GM12878 (cell line): Measurements from ENCODE around the gene STPG3. TPM values are rescaled to one million over a fixed set of nuclear protein-coding genes. Genes with fewer than 3 reads are reported as not detected.

Experiments
- ATAC-seq: fragments of 200-7000 bp; cut with Tn5 transposase; 3 replicates; pipeline ENCODE4 v1.9.1; 2020; ENCODE audit warnings: mild to moderate bottlenecking, moderate library complexity
- BruUV-seq: library from RNA; stranded (reverse); fragments of 400-500 nt; replicated peaks from 2 replicates; lab custom pipeline; 2021; lab: Mats Ljungman, UMichigan
- CTCF ChIA-PET: fragments of 300-600 bp; sonication (Branson Sonifier 250); formaldehyde crosslinking; extraction: SDS; loops from one replicate; lab custom pipeline; 2021; ENCODE audit warnings: inconsistent platforms; lab: Yijun Ruan, JAX
- POLR2A ChIA-PET: fragments of 350-600 bp; formaldehyde crosslinking; extraction: SDS; loops from one replicate; lab custom pipeline; 2021; ENCODE audit warnings: inconsistent platforms; lab: Charles Lee
- RAD21 ChIA-PET: fragments of 300-600 bp; sonication (Branson Sonifier 250); formaldehyde crosslinking; loops from one replicate; lab custom pipeline; 2023; ENCODE audit warnings: antibody characterized with exemption; ENCODE audit not compliant: unreplicated experiment; lab: Charles Lee
- SMC1A ChIA-PET: fragments of 300-600 bp; sonication (Branson Sonifier 250); formaldehyde crosslinking; loops from one replicate; lab custom pipeline; 2023; ENCODE audit not compliant: unreplicated experiment, uncharacterized antibody; lab: Charles Lee
- DNase-seq: peaks from one replicate; pipeline ENCODE4 v3.0.0-alpha.2; 2011; ENCODE audit warnings: low read depth, low spot score
- FAIRE-seq: peaks from 3 replicates; lab custom pipeline; 2011; peaks lifted over from hg19 to GRCh38; lab: Jason Lieb, UNC
- H2AFZ ChIP-seq: 2 replicates; pipeline ENCODE4 v1.6.0; 2011; ENCODE audit warnings: low read depth, low read length, control low read depth; ENCODE audit not compliant: control insufficient read depth
- H3K27ac ChIP-seq: 2 replicates; pipeline ENCODE4 v1.5.1; 2011; ENCODE audit warnings: control low read depth; ENCODE audit not compliant: control insufficient read depth, insufficient read depth
- H3K27me3 ChIP-seq, 2 experiments: replicated peaks in 1 of 2; 2 replicates each; pipeline versions ENCODE4 v1.6.0 to v1.6.1; 2011; ENCODE audit warnings: low read length in 1 of 2; ENCODE audit not compliant: control insufficient read depth in 2 of 2, insufficient read depth in 2 of 2
- H3K36me3 ChIP-seq, 2 experiments: 2 replicates each; pipeline ENCODE4 v1.5.1; 2011; ENCODE audit warnings: low read length in 1 of 2; ENCODE audit not compliant: control insufficient read depth in 2 of 2, insufficient read depth in 2 of 2
- H3K4me1 ChIP-seq: 2 replicates; pipeline ENCODE4 v1.6.1; 2011; ENCODE audit warnings: mild to moderate bottlenecking, low read length, moderate library complexity, mixed read lengths; ENCODE audit not compliant: control insufficient read depth, insufficient read depth
- H3K4me2 ChIP-seq: 2 replicates; pipeline ENCODE4 v1.6.0; 2011; ENCODE audit warnings: control low read depth; ENCODE audit not compliant: control insufficient read depth, insufficient read depth
- H3K4me3 ChIP-seq: fragments of 200-600 bp; sonication (generic); 2 replicates; pipeline ENCODE4 v1.5.1; 2016
- H3K79me2 ChIP-seq: 2 replicates; pipeline ENCODE4 v1.6.0; 2011; ENCODE audit warnings: low read length; ENCODE audit not compliant: control insufficient read depth, insufficient read depth
- H3K9ac ChIP-seq: 2 replicates; pipeline ENCODE4 v1.8.0; 2011; ENCODE audit warnings: low read length, control low read depth, mixed read lengths; ENCODE audit not compliant: control insufficient read depth, insufficient read depth
- H3K9me3 ChIP-seq: replicated peaks from 3 replicates; pipeline ENCODE4 v1.5.1; 2011; ENCODE audit warnings: mild to moderate bottlenecking, low read length; ENCODE audit not compliant: control insufficient read depth, insufficient read depth
- H4K20me1 ChIP-seq: 2 replicates; pipeline ENCODE4 v1.6.0; 2011; ENCODE audit not compliant: control insufficient read depth, insufficient read depth
- BHLHE40 ChIP-seq, 2 experiments: fragments of 450-650 bp in 1 of 2; IDR thresholded peaks; 2 replicates each; pipeline ENCODE4 v1.6.1; 2011 to 2017; ENCODE audit warnings: low read depth in 2 of 2, borderline replicate concordance in 1 of 2, improper control_type of control experiment in 1 of 2, low read length in 1 of 2, mild to moderate bottlenecking in 1 of 2
- CBX5 ChIP-seq: sonication (generic); IDR thresholded peaks from 2 replicates; pipeline ENCODE4 v1.6.1; 2016; ENCODE audit warnings: low read depth, moderate library complexity, mild to moderate bottlenecking, inconsistent platforms
- CHD1 ChIP-seq: IDR thresholded peaks from 2 replicates; pipeline ENCODE4 v1.6.1; 2012; ENCODE audit warnings: low read depth, low read length, improper control_type of control experiment
- CHD2 ChIP-seq: IDR thresholded peaks from 2 replicates; pipeline ENCODE4 v1.6.1; 2011; ENCODE audit warnings: low read depth, low read length, improper control_type of control experiment, borderline replicate concordance
- EED ChIP-seq: sonication (generic); IDR thresholded peaks from 2 replicates; pipeline ENCODE4 v1.6.1; 2016; ENCODE audit warnings: antibody characterized with exemption, low read depth
- FOS ChIP-seq: IDR thresholded peaks from 3 replicates; pipeline ENCODE4 v1.6.1; 2011; ENCODE audit warnings: borderline replicate concordance; ENCODE audit not compliant: insufficient read length; ENCODE audit errors: extremely low read depth
- FOXM1 ChIP-seq: IDR thresholded peaks from 2 replicates; pipeline ENCODE4 v1.6.1; 2012; ENCODE audit warnings: low read depth, mild to moderate bottlenecking, inconsistent platforms, low read length, moderate library complexity
- HDAC2 ChIP-seq: fragments of 200-600 bp; sonication (generic); IDR thresholded peaks from 2 replicates; pipeline ENCODE4 v1.6.1; 2017
- IRF4 ChIP-seq: IDR thresholded peaks from 2 replicates; pipeline ENCODE4 v1.6.1; 2011; ENCODE audit warnings: low read depth, low read length
- RB1 ChIP-seq: fragments of 450-650 bp; formaldehyde crosslinking; IDR thresholded peaks from 2 replicates; pipeline ENCODE4 v1.6.1; 2017; ENCODE audit warnings: mild to moderate bottlenecking, borderline replicate concordance
- SRF ChIP-seq, 2 experiments: IDR thresholded peaks; 2 replicates each; pipeline ENCODE4 v1.6.1; 2011; ENCODE audit warnings: low read depth in 2 of 2, low read length in 2 of 2, mild to moderate bottlenecking in 1 of 2, moderate library complexity in 1 of 2
- WRNIP1 ChIP-seq: IDR thresholded peaks from 2 replicates; pipeline ENCODE4 v1.6.1; 2011; ENCODE audit warnings: low read depth, low read length, improper control_type of control experiment, borderline replicate concordance
- WGBS: methylation state at CpG from one replicate; pipeline ENCODE4 v1.1.6; 2016; ENCODE audit warnings: low lambda C conversion rate; ENCODE audit not compliant: insufficient replicate concordance, insufficient coverage; ENCODE audit errors: missing lambda C conversion rate; 5-methylcytosine and 5-hydroxymethylcytosine counted together
- in situ Hi-C: fragments of 300-500 bp; cut with MboI; formaldehyde crosslinking; loops from 9 replicates; pipeline ENCODE4 v1.14.3; 2018; ENCODE audit warnings: mixed read lengths
- intact Hi-C: fragments of 100-400 bp; cut with micrococcal nuclease; formaldehyde crosslinking; loops from one replicate; pipeline ENCODE4 v1.14.2; 2022; ENCODE audit not compliant: unreplicated experiment
- polyA plus RNA-seq, 11 experiments: library from polyadenylated mRNA; depleted of rRNA in 4 of 11; unstranded in 6 of 11; stranded (reverse) in 5 of 11; fragments of >200 nt; fragmentation: Nextera tagmentation in 4 of 11; fragmentation: Illumina TruSeq in 1 of 11; extraction: Ambion mirVana in 4 of 11; extraction: Trizol in 1 of 11; gene quantifications; 1 replicate in 1 of 11; 2 replicates in 10 of 11; pipeline versions ENCODE4 v1.2.1 to v1.2.3, GENCODE V29; 2011 to 2016; ENCODE audit warnings: inconsistent platforms in 2 of 11, missing spikeins in 2 of 11, low read depth in 1 of 11
- total RNA-seq, 4 experiments: library from RNA; depleted of rRNA in 3 of 4; stranded (reverse); fragments of >200 nt in 3 of 4; fragmentation: Illumina TruSeq in 1 of 4; extraction: Trizol in 1 of 4; gene quantifications; 2 replicates each; pipeline versions ENCODE4 v1.2.1 to v1.2.3, GENCODE V29; 2013 to 2021
- TF ChIP-seq, protein P1 (sequence below): fragments of 450-650 bp; IDR thresholded peaks from 2 replicates; pipeline ENCODE4 v1.6.1; 2017; ENCODE audit warnings: low read depth, mild to moderate bottlenecking, moderate library complexity
- TF ChIP-seq, protein P2 (sequence below): IDR thresholded peaks from 2 replicates; pipeline ENCODE4 v1.6.1; 2012; ENCODE audit warnings: low read length, inconsistent platforms
- TF ChIP-seq, protein P3 (sequence below): fragments of 450-650 bp; IDR thresholded peaks from 2 replicates; pipeline ENCODE4 v1.6.1; 2017; ENCODE audit warnings: mild to moderate bottlenecking

STPG3 gene
- total and polyA plus RNA-seq, 10 of the 15 experiments (the other 5 are each of a cell fraction or from before 2014, with no cell fraction given) = not detected

GRCh38 chr9:137227054-137227852, 23.8 kb upstream of the STPG3 start, which contains the start of gene RNF224 (continued):
- TF ChIP-seq SRF (IDR thresholded peaks at IDR 0.05; ENCODE audit: low read depth in 2 of 2, low read length in 2 of 2) = 0 out of 4 replicates have a peak, but pooled peaks of 1 of the 2 experiments have one; percentile 2

DNA sequence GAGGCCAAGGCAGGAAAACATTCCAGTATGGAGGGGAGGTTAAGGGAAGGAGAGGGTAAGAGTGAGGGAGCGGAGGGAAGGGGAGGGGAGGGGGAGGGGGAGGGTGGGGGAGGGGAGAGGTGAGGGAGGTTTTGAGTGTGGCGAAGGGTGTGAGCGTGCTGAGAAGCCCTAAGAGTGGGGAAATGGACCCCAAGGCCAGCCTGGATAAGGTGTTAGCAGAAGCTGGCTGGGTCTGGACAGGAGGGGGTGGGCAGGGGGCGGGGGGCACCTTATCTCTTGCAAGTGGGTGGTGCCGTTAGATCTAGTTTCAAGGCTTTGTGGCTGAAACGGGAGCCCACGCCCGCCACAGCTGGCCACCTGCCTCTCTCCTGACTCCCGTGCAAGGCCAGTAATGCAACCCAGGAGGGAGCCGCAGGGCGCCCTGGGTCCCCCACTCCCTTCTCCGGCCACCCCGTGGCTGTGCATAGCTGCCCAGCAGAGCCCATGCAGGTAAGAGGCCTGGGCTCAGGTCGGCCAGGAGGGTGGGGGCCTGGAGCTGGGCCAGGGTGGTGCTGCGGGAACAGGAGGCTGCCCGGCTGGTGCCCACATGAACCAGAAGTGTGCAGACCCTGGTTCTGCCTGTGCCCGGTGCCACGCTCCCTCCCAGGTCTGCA, 23.1 kb upstream of the STPG3 start:
- intact Hi-C loops = loop anchor here (1.0 to 10.0 kb wide), 2 partner anchors 110 to 183 kb away; partner anchors contain the start of gene NPDC1
- ChIA-PET RAD21 (interaction anchor here (0.6 to 1.9 kb wide), 9 partner anchors 30 to 181 kb away, joined by 3 to 10 read pairs (median 5); partner anchors contain the start of genes DPP7 and SSNA1), POLR2A (interaction anchor here (0.6 to 1.5 kb wide), 5 partner anchors 26 to 132 kb away, joined by 3 to 6 read pairs (median 4); no protein-coding TSS in a partner anchor), CTCF (interaction anchor here (0.6 to 6.4 kb wide), 20 partner anchors 11 to 277 kb away, joined by 3 to 52 read pairs (median 5); partner anchors contain the start of genes ANAPC2, LRRC26, SSNA1 and TUBB4B), SMC1A (interaction anchor here (0.6 to 3.3 kb wide), 5 partner anchors 101 to 181 kb away, joined by 3 to 11 read pairs (median 3); partner anchors contain the start of gene DPP7)
- H3K27me3 ChIP-seq = no peaks in the 10 kb centered on the region
- 40% methylated on average over 14 of the region's 18 CpGs for WGBS
- H3K4me1 ChIP-seq = peaks cover 12% of the 10 kb centered on the region
- H3K9me3 ChIP-seq = no peaks in the 10 kb centered on the region
- no peak overlapping the region for H3K4me3 ChIP-seq
- ATAC-seq (no peak), FAIRE-seq (no peak), DNase-seq (no peak)
- no peak overlapping the region for H2AFZ ChIP-seq
- no peak overlapping the region for H3K27ac ChIP-seq
- H4K20me1 ChIP-seq = no peaks in the 10 kb centered on the region
- no TSS peak for BruUV-seq
- in situ Hi-C loops = loop anchor here (5.0 kb wide), 1 partner anchor 106 kb away; no protein-coding TSS in a partner anchor
- no peak overlapping the region for H3K4me2 ChIP-seq
- H3K36me3 ChIP-seq = no peaks in the 10 kb centered on the region
- H3K9ac ChIP-seq = no peak overlapping the region
- H3K79me2 ChIP-seq = no peaks in the 10 kb centered on the region
- TF ChIP-seq, protein P1, sequence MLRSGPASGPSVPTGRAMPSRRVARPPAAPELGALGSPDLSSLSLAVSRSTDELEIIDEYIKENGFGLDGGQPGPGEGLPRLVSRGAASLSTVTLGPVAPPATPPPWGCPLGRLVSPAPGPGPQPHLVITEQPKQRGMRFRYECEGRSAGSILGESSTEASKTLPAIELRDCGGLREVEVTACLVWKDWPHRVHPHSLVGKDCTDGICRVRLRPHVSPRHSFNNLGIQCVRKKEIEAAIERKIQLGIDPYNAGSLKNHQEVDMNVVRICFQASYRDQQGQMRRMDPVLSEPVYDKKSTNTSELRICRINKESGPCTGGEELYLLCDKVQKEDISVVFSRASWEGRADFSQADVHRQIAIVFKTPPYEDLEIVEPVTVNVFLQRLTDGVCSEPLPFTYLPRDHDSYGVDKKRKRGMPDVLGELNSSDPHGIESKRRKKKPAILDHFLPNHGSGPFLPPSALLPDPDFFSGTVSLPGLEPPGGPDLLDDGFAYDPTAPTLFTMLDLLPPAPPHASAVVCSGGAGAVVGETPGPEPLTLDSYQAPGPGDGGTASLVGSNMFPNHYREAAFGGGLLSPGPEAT = no peak
- TF ChIP-seq BHLHE40 (IDR thresholded peaks at IDR 0.05; ENCODE audit: borderline replicate concordance in 1 of 2, low read depth in 2 of 2, low read length in 1 of 2) (no peak), CHD1 (no peak), RB1 (no peak), FOS (no peak), CHD2 (no peak), HDAC2 (no peak), IRF4 (no peak), CBX5 (no peak), WRNIP1 (no peak), EED (no peak), FOXM1 (no peak)
- TF ChIP-seq, protein P2, sequence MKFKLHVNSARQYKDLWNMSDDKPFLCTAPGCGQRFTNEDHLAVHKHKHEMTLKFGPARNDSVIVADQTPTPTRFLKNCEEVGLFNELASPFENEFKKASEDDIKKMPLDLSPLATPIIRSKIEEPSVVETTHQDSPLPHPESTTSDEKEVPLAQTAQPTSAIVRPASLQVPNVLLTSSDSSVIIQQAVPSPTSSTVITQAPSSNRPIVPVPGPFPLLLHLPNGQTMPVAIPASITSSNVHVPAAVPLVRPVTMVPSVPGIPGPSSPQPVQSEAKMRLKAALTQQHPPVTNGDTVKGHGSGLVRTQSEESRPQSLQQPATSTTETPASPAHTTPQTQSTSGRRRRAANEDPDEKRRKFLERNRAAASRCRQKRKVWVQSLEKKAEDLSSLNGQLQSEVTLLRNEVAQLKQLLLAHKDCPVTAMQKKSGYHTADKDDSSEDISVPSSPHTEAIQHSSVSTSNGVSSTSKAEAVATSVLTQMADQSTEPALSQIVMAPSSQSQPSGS = no peak
- TF ChIP-seq, protein P3, sequence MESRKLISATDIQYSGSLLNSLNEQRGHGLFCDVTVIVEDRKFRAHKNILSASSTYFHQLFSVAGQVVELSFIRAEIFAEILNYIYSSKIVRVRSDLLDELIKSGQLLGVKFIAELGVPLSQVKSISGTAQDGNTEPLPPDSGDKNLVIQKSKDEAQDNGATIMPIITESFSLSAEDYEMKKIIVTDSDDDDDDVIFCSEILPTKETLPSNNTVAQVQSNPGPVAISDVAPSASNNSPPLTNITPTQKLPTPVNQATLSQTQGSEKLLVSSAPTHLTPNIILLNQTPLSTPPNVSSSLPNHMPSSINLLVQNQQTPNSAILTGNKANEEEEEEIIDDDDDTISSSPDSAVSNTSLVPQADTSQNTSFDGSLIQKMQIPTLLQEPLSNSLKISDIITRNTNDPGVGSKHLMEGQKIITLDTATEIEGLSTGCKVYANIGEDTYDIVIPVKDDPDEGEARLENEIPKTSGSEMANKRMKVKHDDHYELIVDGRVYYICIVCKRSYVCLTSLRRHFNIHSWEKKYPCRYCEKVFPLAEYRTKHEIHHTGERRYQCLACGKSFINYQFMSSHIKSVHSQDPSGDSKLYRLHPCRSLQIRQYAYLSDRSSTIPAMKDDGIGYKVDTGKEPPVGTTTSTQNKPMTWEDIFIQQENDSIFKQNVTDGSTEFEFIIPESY = no peak
